ENCODE results near the gene DOP1A. TPM values are rescaled to one million over a fixed set of nuclear protein-coding genes. Genes with fewer than 3 reads are reported as not detected.
A peak's percentile ranks its signal among the peaks of the same experiment; 100 is the strongest.
"Not testable (repeated sequence)": the region's sequence is repeated elsewhere in the genome, so short reads cannot be mapped to it uniquely, and the experiment has no call there.

Gene DOP1A
- polyA plus RNA-seq, 3 donors = 2.1 to 8.9 (median 2.5) TPM

DNA sequence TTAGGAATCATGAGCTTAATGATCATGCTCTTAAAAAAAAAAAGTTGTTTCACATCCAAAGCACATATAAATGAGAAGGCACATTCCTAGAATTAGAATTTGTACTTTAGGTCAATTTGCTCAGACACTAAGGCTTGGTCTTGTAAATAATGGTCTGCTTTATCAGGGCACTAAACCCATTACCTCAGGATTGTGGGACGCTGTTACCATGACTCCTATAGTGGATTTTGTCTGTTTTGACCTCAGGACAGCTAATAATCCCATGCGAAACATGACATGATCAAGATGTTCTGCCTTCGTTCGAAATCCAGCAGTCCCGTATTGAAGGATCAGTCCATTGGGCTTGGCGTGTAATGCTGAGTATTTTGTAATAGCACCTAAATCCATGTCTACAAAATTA is 123.2 kb downstream of the DOP1A start:
- peaks cover 19% of the 10 kb centered on the region for H3K79me2 ChIP-seq (ENCODE audit: insufficient read depth, low read length)
- no peak overlapping the region for H3K4me2 ChIP-seq (replicated peaks; ENCODE audit: extremely low read depth, low read length, poor library complexity, severe bottlenecking)
- Mint-ChIP-seq H3K4me3 (no peak overlapping the region), H3K27me3 (ENCODE audit: low read depth in 3 of 3) (peaks cover 0 to 8% (median 7%) of the 10 kb centered on the region in 3 donors), H3K4me1 (peaks cover 18% of the 10 kb centered on the region), H3K36me3 (peaks cover 25 to 28% of the 10 kb centered on the region in 2 donors), H3K9me3 (no peaks in the 10 kb centered on the region), H3K27ac (no peak overlapping the region)
- no peak overlapping the region for H2AFZ ChIP-seq (ENCODE audit: insufficient read depth, low read depth, low read length, poor library complexity, severe bottlenecking)
- H3K27me3 ChIP-seq (ENCODE audit: control insufficient read depth in 2 of 2, insufficient read depth in 2 of 2, low read length in 2 of 2) = peaks cover 0 to 7% of the 10 kb centered on the region in 2 donors
- intact Hi-C loops (cut with micrococcal nuclease) = loop anchor here (5.0 to 10.0 kb wide), 2 partner anchors 123 to 946 kb away; partner anchors contain the start of genes DOP1A (in 2 of the 2), UBE3D (in 2 of the 2) and IBTK (in 1 of the 2)
- no peak overlapping the region for H3K4me3 ChIP-seq (replicated peaks in 1 of 3; ENCODE audit: low read depth in 2 of 3, low read length in 3 of 3)
- TF ChIP-seq, protein P1, sequence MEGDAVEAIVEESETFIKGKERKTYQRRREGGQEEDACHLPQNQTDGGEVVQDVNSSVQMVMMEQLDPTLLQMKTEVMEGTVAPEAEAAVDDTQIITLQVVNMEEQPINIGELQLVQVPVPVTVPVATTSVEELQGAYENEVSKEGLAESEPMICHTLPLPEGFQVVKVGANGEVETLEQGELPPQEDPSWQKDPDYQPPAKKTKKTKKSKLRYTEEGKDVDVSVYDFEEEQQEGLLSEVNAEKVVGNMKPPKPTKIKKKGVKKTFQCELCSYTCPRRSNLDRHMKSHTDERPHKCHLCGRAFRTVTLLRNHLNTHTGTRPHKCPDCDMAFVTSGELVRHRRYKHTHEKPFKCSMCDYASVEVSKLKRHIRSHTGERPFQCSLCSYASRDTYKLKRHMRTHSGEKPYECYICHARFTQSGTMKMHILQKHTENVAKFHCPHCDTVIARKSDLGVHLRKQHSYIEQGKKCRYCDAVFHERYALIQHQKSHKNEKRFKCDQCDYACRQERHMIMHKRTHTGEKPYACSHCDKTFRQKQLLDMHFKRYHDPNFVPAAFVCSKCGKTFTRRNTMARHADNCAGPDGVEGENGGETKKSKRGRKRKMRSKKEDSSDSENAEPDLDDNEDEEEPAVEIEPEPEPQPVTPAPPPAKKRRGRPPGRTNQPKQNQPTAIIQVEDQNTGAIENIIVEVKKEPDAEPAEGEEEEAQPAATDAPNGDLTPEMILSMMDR (IDR thresholded peaks at IDR 0.05) = no peak
- no peaks in the 10 kb centered on the region for H4K20me1 ChIP-seq (ENCODE audit: insufficient read depth, low read length)
- H3K9ac ChIP-seq (ENCODE audit: insufficient read depth, low read length, poor library complexity, severe bottlenecking) = no peak overlapping the region
- DNase-seq = no peak
- H3K9me3 ChIP-seq (replicated peaks in 1 of 2; ENCODE audit: control insufficient read depth in 1 of 2, insufficient read depth in 1 of 2, low read length in 2 of 2) = no peaks in the 10 kb centered on the region
- peaks cover 16 to 40% of the 10 kb centered on the region in 2 donors for H3K36me3 ChIP-seq (replicated peaks in 1 of 2; ENCODE audit: control insufficient read depth in 1 of 2, insufficient read depth in 2 of 2, low read length in 2 of 2)
- WGBS (ENCODE audit: insufficient coverage) = 100% methylated on average over 1 of the region's 6 CpGs
- H3K27ac ChIP-seq (ENCODE audit: low read depth in 1 of 2, low read length in 2 of 2) = no peak overlapping the region
- H3K4me1 ChIP-seq (ENCODE audit: control insufficient read depth in 1 of 2, insufficient read depth in 2 of 2, low read length in 2 of 2) = peaks cover 14 to 21% of the 10 kb centered on the region in 2 donors

DNA sequence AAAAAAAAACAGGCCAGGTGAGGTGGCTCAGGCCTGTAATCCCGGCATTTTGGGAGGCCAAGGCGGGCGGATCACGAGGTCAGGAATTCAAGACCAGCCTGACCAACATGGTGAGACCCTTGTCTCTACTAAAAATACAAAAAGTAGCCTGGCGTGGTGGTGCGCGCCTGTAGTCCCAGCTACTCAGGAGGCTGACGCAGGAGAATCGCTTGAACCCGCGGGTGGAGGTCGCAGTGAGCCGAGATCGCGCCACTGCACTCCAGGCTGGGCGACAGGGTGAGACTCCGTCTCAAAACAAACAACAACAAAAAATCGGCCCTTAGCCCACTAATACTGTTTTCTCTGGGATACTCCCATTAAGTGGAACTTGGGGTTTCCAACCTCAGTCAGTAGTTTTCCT is 124.5 kb downstream of the DOP1A start:
- H4K20me1 ChIP-seq (ENCODE audit: insufficient read depth, low read length); H3K27me3 ChIP-seq (ENCODE audit: control insufficient read depth in 2 of 2, insufficient read depth in 2 of 2, low read length in 2 of 2); H3K27ac ChIP-seq (ENCODE audit: low read depth in 1 of 2, low read length in 2 of 2); H3K9me3 ChIP-seq (replicated peaks in 1 of 2; ENCODE audit: control insufficient read depth in 1 of 2, insufficient read depth in 1 of 2, low read length in 2 of 2); DNase-seq; H3K9me3 Mint-ChIP-seq; H3K9ac ChIP-seq (ENCODE audit: insufficient read depth, low read length, poor library complexity, severe bottlenecking); H3K4me3 ChIP-seq (replicated peaks in 1 of 3; ENCODE audit: low read depth in 2 of 3, low read length in 3 of 3); H3K4me3 Mint-ChIP-seq; H2AFZ ChIP-seq (ENCODE audit: insufficient read depth, low read depth, low read length, poor library complexity, severe bottlenecking); H3K27ac Mint-ChIP-seq; H3K27me3 Mint-ChIP-seq (ENCODE audit: low read depth in 3 of 3): not testable (repeated sequence)
- intact Hi-C loops (cut with micrococcal nuclease) = loop anchor here (5.0 to 10.0 kb wide), 2 partner anchors 125 to 947 kb away; partner anchors contain the start of genes DOP1A (in 2 of the 2), UBE3D (in 2 of the 2) and IBTK (in 1 of the 2)
- 89% methylated on average over 14 of the region's 18 CpGs for WGBS (ENCODE audit: insufficient coverage)
- Mint-ChIP-seq H3K36me3 (peaks cover 21 to 22% of the 10 kb centered on the region in 2 donors), H3K4me1 (peaks cover 19% of the 10 kb centered on the region)
- H3K79me2 ChIP-seq (ENCODE audit: insufficient read depth, low read length) = peaks cover 19% of the 10 kb centered on the region
- H3K36me3 ChIP-seq (replicated peaks in 1 of 2; ENCODE audit: control insufficient read depth in 1 of 2, insufficient read depth in 2 of 2, low read length in 2 of 2) = peaks cover 6 to 29% of the 10 kb centered on the region in 2 donors
- peak overlapping the region; percentile 87 for H3K4me2 ChIP-seq (replicated peaks; ENCODE audit: extremely low read depth, low read length, poor library complexity, severe bottlenecking)
- H3K4me1 ChIP-seq (ENCODE audit: control insufficient read depth in 1 of 2, insufficient read depth in 2 of 2, low read length in 2 of 2) = peaks cover 14 to 21% of the 10 kb centered on the region in 2 donors
